Measurements from ENCODE around the gene TMEM18. TPM values are rescaled to one million over a fixed set of nuclear protein-coding genes. Genes with fewer than 3 reads are reported as not detected.

TMEM18 gene
- total and polyA plus RNA-seq, 2 of the 13 experiments (the other 11 are each of a cell fraction or from before 2014, with no cell fraction given) = 45.9 to 49.4 TPM

- no peak for FAIRE-seq
- H3K27ac ChIP-seq (ENCODE audit: extremely low read length, insufficient read depth, low read length) = no peak overlapping the region
- TF ChIP-seq ZNF124 (CRISPR knock-in tag; IDR thresholded peaks at IDR 0.05) = no peak
- TF ChIP-seq NFAT5 (CRISPR knock-in tag; IDR thresholded peaks at IDR 0.05) = no peak
- peak; percentile 95 for TF ChIP-seq CREB1 (IDR thresholded peaks at IDR 0.05)
- no peak for TF ChIP-seq CREB1 (CRISPR knock-in tag; IDR thresholded peaks at IDR 0.05)
- TF ChIP-seq ZIK1 (CRISPR knock-in tag; IDR thresholded peaks at IDR 0.05; ENCODE audit: borderline replicate concordance, low read depth) = no peak
- TF ChIP-seq ATF7 (IDR thresholded peaks at IDR 0.05) = peak; percentile 98
- TF ChIP-seq ATF7 (CRISPR knock-in tag; IDR thresholded peaks at IDR 0.05) = no peak
- no peak for TF ChIP-seq RFXANK (CRISPR knock-in tag; IDR thresholded peaks at IDR 0.05)
- no peak for TF ChIP-seq ZNF619 (CRISPR knock-in tag; IDR thresholded peaks at IDR 0.05)
These were observed 56.5 kb downstream of the TMEM18 start for GRCh38 chr2:620471-621302.

More at GRCh38 chr2:620471-621302, 56.5 kb downstream of the TMEM18 start:
- no peaks in the 10 kb centered on the region for H4K20me1 ChIP-seq (ENCODE audit: insufficient read depth, low read length)
- 76% methylated on average over 52 of the region's 58 CpGs for WGBS (ENCODE audit: low lambda C conversion rate)
- intact Hi-C loops (cut with micrococcal nuclease; ENCODE audit: unreplicated experiment) = no loop called here
- POLR2A ChIA-PET = no interaction called here
- peaks cover 0 to 43% of the 10 kb centered on the region in 2 experiments; a peak in 3 of 5 replicates for H3K27me3 ChIP-seq (ENCODE audit: control insufficient read depth in 1 of 2, insufficient read depth in 2 of 2, low read length in 2 of 2)
- 0 out of 2 replicates have a peak, but pooled peaks cover 4% of the 10 kb centered on the region for H3K9me3 ChIP-seq (ENCODE audit: low read length)
- in situ Hi-C loops (cut with HindIII; ENCODE audit: extremely low pct_ligation_motif_present, low pct_unique_long_range_greater_than_20kb) = no loop called here
- H3K4me3 ChIP-seq (replicated peaks in 1 of 3; ENCODE audit: insufficient read depth in 1 of 3, low read depth in 2 of 3, low read length in 3 of 3) = no peak overlapping the region
- no peaks in the 10 kb centered on the region for H3K4me1 ChIP-seq (ENCODE audit: insufficient read depth, low read length)
- no peak overlapping the region for H2AFZ ChIP-seq (ENCODE audit: low read length)
- DNase-seq (ENCODE audit: low spot score) = no peak
- no peak for ATAC-seq
- H3K79me2 ChIP-seq (ENCODE audit: insufficient read depth, low read length) = no peaks in the 10 kb centered on the region
- H3K36me3 ChIP-seq (replicated peaks in 1 of 2; ENCODE audit: control insufficient read depth in 1 of 2, insufficient read depth in 2 of 2, low read length in 2 of 2) = no peaks in the 10 kb centered on the region
- no peak overlapping the region for H3K4me2 ChIP-seq (ENCODE audit: low read depth, low read length)
- BruUV-seq (replicated peaks) = no TSS peak
- CTCF ChIA-PET (ENCODE audit: low intra/inter-chr PET ratio, low total read pairs) = no interaction called here
- H3K9ac ChIP-seq (ENCODE audit: insufficient read depth, low read depth, low read length) = no peak overlapping the region

Measured in HepG2 (cell line).